K562 (cell line): ENCODE data around the gene NEURL2. TPM values are rescaled to one million over a fixed set of nuclear protein-coding genes. Genes with fewer than 3 reads are reported as not detected.
A peak's percentile ranks its signal among the peaks of the same experiment; 100 is the strongest.

Experiments
- ATAC-seq: fragments of 200-7000 bp; cut with Tn5 transposase; 3 replicates; pipeline ENCODE4 v1.9.1; 2020; ENCODE audit warnings: moderate library complexity
- BruUV-seq: library from RNA; stranded (reverse); fragments of 400-500 nt; replicated peaks from 2 replicates; lab custom pipeline; 2021; lab: Mats Ljungman, UMichigan
- CTCF ChIA-PET: fragments of 300-600 bp; formaldehyde crosslinking; extraction: SDS; loops from one replicate; lab custom pipeline; 2021; ENCODE audit warnings: low intra/inter-chr PET ratio; lab: Yijun Ruan, JAX
- POLR2A ChIA-PET: fragments of 300-600, 350-650 bp; sonication (Branson Sonifier 250); formaldehyde crosslinking; extraction: SDS; loops from one replicate; lab custom pipeline; 2021; ENCODE audit warnings: antibody characterized with exemption, inconsistent platforms; lab: Yijun Ruan, JAX
- DNase-seq, 4 experiments: peaks; one replicate each; pipeline versions ENCODE4 v3.0.0 to v3.0.0-alpha.2; 2011 to 2018; ENCODE audit warnings: low spot score in 3 of 4, mixed read lengths in 3 of 4; ENCODE audit errors: extremely low read depth in 1 of 4
- FAIRE-seq: peaks from 2 replicates; lab custom pipeline; 2011; peaks lifted over from hg19 to GRCh38; lab: Jason Lieb, UNC
- H2AFZ ChIP-seq: 2 replicates; pipeline ENCODE4 v1.6.0; 2011; ENCODE audit warnings: low read depth, low read length, control low read depth, inconsistent platforms
- H3K27ac ChIP-seq: fragments of 200-600 bp; 3 replicates; pipeline ENCODE4 v1.8.0; 2011; ENCODE audit warnings: low read depth, mild to moderate bottlenecking, control low read depth, inconsistent platforms, low read length, moderate library complexity, mixed read lengths; ENCODE audit errors: extremely low read depth
- H3K27me3 ChIP-seq, 2 experiments: fragments of 300-600 bp in 1 of 2; 2 replicates in 1 of 2; 3 replicates in 1 of 2; pipeline versions ENCODE4 v1.6.0 to v1.8.0; 2011; ENCODE audit warnings: inconsistent platforms in 2 of 2, low read length in 2 of 2, mild to moderate bottlenecking in 1 of 2, mixed read lengths in 1 of 2, moderate library complexity in 1 of 2; ENCODE audit not compliant: control insufficient read depth in 2 of 2, insufficient read depth in 2 of 2
- H3K36me3 ChIP-seq: fragments of 300-600 bp; 3 replicates; pipeline ENCODE4 v1.8.0; 2011; ENCODE audit warnings: mild to moderate bottlenecking, low read length, inconsistent platforms; ENCODE audit not compliant: control insufficient read depth, insufficient read depth
- H3K4me1 ChIP-seq, 2 experiments: fragments of 200-600 bp in 1 of 2; replicated peaks in 1 of 2; 2 replicates in 1 of 2; 3 replicates in 1 of 2; pipeline versions ENCODE4 v1.5.1 to v1.8.0; 2011; ENCODE audit warnings: inconsistent platforms in 2 of 2, low read length in 2 of 2, mild to moderate bottlenecking in 1 of 2, mixed read lengths in 1 of 2, moderate library complexity in 1 of 2; ENCODE audit not compliant: control insufficient read depth in 2 of 2, insufficient read depth in 2 of 2
- H3K4me2 ChIP-seq: 2 replicates; pipeline ENCODE4 v1.6.1; 2011; ENCODE audit warnings: low read length, control low read depth, inconsistent platforms, mixed read lengths; ENCODE audit not compliant: insufficient read depth
- H3K4me3 ChIP-seq: fragments of 200-600 bp; sonication (generic), shearing (Covaris generic); 2 replicates; pipeline ENCODE4 v1.5.1; 2016; ENCODE audit warnings: control low read depth, inconsistent platforms
- H3K79me2 ChIP-seq: fragments of 200-600 bp; 3 replicates; pipeline ENCODE4 v1.8.0; 2011; ENCODE audit warnings: low read length, inconsistent platforms; ENCODE audit not compliant: control insufficient read depth, insufficient read depth
- H3K9ac ChIP-seq, 2 experiments: 2 replicates each; pipeline versions ENCODE4 v1.6.0 to v1.6.1; 2011; ENCODE audit warnings: low read depth in 2 of 2, low read length in 2 of 2, control low read depth in 1 of 2, inconsistent platforms in 1 of 2, mild to moderate bottlenecking in 1 of 2, mixed read lengths in 1 of 2; ENCODE audit not compliant: insufficient read depth in 1 of 2
- H3K9me1 ChIP-seq: one replicate; pipeline ENCODE4 v1.6.0; 2011; ENCODE audit warnings: inconsistent platforms, mild to moderate bottlenecking, low read length, moderate library complexity; ENCODE audit not compliant: control insufficient read depth, insufficient read depth
- H3K9me3 ChIP-seq: replicated peaks from 2 replicates; pipeline ENCODE4 v1.5.1; 2011; ENCODE audit warnings: low read depth, low read length, inconsistent platforms; ENCODE audit not compliant: control insufficient read depth, insufficient read depth
- H4K20me1 ChIP-seq: replicated peaks from 2 replicates; pipeline ENCODE4 v1.6.1; 2011; ENCODE audit warnings: low read length, inconsistent platforms, mixed read lengths; ENCODE audit not compliant: control insufficient read depth, insufficient read depth
- CBFA2T2 ChIP-seq: fragments of 450-650 bp; conservative IDR thresholded peaks from 2 replicates; pipeline ENCODE4 v1.6.1; 2017; ENCODE audit warnings: mild to moderate bottlenecking
- E2F3 ChIP-seq: fragments of 250-450 bp; sonication (Bioruptor Pico); IDR thresholded peaks from 2 replicates; pipeline ENCODE4 v1.4.0; 2020; ENCODE audit warnings: mild to moderate bottlenecking
- HCFC1 ChIP-seq: IDR thresholded peaks from 2 replicates; pipeline ENCODE4 v1.6.1; 2012; ENCODE audit warnings: low read depth, low read length, improper control_type of control experiment
- KDM4B ChIP-seq, 2 experiments: fragments of 450-650 bp in 1 of 2; sonication (generic) in 1 of 2; IDR thresholded peaks; 2 replicates each; pipeline ENCODE4 v1.6.1; 2016 to 2017; ENCODE audit warnings: borderline replicate concordance in 2 of 2, antibody characterized with exemption in 1 of 2, low read depth in 1 of 2, mild to moderate bottlenecking in 1 of 2
- MED1 ChIP-seq: sonication (generic); formaldehyde crosslinking; IDR thresholded peaks from 2 replicates; pipeline ENCODE4 v1.8.1; 2023; ENCODE audit warnings: missing genetic modification reagents, borderline replicate concordance
- NR2F6 ChIP-seq: fragments of 450-650 bp; formaldehyde crosslinking; IDR thresholded peaks from 2 replicates; pipeline ENCODE4 v1.4.0; 2020; ENCODE audit warnings: mild to moderate bottlenecking
- POLR2AphosphoS2 ChIP-seq: IDR thresholded peaks from 2 replicates; pipeline ENCODE4 v1.6.1; 2012; ENCODE audit warnings: low read length, improper control_type of control experiment
- POLR2G ChIP-seq: fragments of 200-400 bp; formaldehyde crosslinking; IDR thresholded peaks from 2 replicates; pipeline ENCODE4 v1.6.1; 2017; ENCODE audit warnings: low read depth, mild to moderate bottlenecking, antibody characterized with exemption, low read length, moderate library complexity
- RBFOX2 ChIP-seq: fragments of 200-400 bp; formaldehyde crosslinking; IDR thresholded peaks from 2 replicates; pipeline ENCODE4 v1.6.1; 2017; ENCODE audit warnings: low read depth, mild to moderate bottlenecking, low read length, moderate library complexity
- RBM25 ChIP-seq: fragments of 200-400 bp; formaldehyde crosslinking; IDR thresholded peaks from 2 replicates; pipeline ENCODE4 v1.6.1; 2018; ENCODE audit warnings: low read length, low read depth, moderate library complexity; ENCODE audit not compliant: severe bottlenecking
- SMAD1 ChIP-seq: fragments of 150-350 bp; IDR thresholded peaks from 2 replicates; pipeline ENCODE4 v1.6.1; 2014; ENCODE audit warnings: low read length, low read depth; ENCODE audit not compliant: partially characterized antibody
- TCF7L2 ChIP-seq: fragments of 150-350 bp; IDR thresholded peaks from 2 replicates; pipeline ENCODE4 v1.6.1; 2016; ENCODE audit warnings: low read depth, mild to moderate bottlenecking, low read length, moderate library complexity
- ZBTB7A ChIP-seq: IDR thresholded peaks from 2 replicates; pipeline ENCODE4 v1.6.1; 2011; ENCODE audit warnings: low read depth, mild to moderate bottlenecking, low read length, moderate library complexity, borderline replicate concordance; ENCODE audit not compliant: control insufficient read depth
- ZFX ChIP-seq: sonication (generic); formaldehyde crosslinking; IDR thresholded peaks from 2 replicates; pipeline ENCODE4 v1.8.0; 2022; ENCODE audit warnings: mild to moderate bottlenecking, missing genetic modification reagents, moderate library complexity
- ZNF561 ChIP-seq: fragments of 450-650 bp; formaldehyde crosslinking; conservative IDR thresholded peaks from 2 replicates; pipeline ENCODE4 v1.4.0; 2020; ENCODE audit warnings: mild to moderate bottlenecking, moderate library complexity
- ZNF586 ChIP-seq: fragments of 450-650 bp; formaldehyde crosslinking; conservative IDR thresholded peaks from 2 replicates; pipeline ENCODE4 v1.4.0; 2020; ENCODE audit warnings: mild to moderate bottlenecking, moderate library complexity
- ZNF699 ChIP-seq: fragments of 250-450 bp; sonication (Bioruptor Pico); IDR thresholded peaks from 2 replicates; pipeline ENCODE4 v1.8.0; 2021; ENCODE audit warnings: mild to moderate bottlenecking, moderate library complexity; ENCODE audit not compliant: insufficient replicate concordance
- ZNF75A ChIP-seq: fragments of 450-650 bp; formaldehyde crosslinking; IDR thresholded peaks from 2 replicates; pipeline ENCODE4 v1.4.0; 2020; ENCODE audit warnings: mild to moderate bottlenecking
- WGBS: fragments of 100-300 bp; shearing (Covaris generic); methylation state at CpG from one replicate; pipeline ENCODE4 v1.1.6; 2016; ENCODE audit warnings: low coverage, mixed read lengths; ENCODE audit not compliant: insufficient coverage; ENCODE audit errors: missing lambda C conversion rate; 5-methylcytosine and 5-hydroxymethylcytosine counted together
- in situ Hi-C: fragments of 300-500 bp; cut with MboI; formaldehyde crosslinking; loops from 4 replicates; pipeline ENCODE4 v1.15.0; 2018; ENCODE audit warnings: inconsistent platforms, mixed read lengths
- intact Hi-C: fragments of 100-400 bp; cut with micrococcal nuclease; formaldehyde crosslinking; loops from 2 replicates; pipeline ENCODE4 v1.14.2; 2022
- polyA plus RNA-seq, 8 experiments: library from polyadenylated mRNA; depleted of rRNA in 4 of 8; stranded (reverse) in 5 of 8; unstranded in 3 of 8; fragments of >200 nt; fragmentation: Nextera tagmentation in 2 of 8; fragmentation: Illumina TruSeq in 1 of 8; extraction: Ambion mirVana in 2 of 8; extraction: Trizol in 1 of 8; gene quantifications; 2 replicates each; pipeline versions ENCODE4 v1.2.1 to v1.2.3, GENCODE V29; 2011 to 2014; ENCODE audit warnings: inconsistent platforms in 1 of 8, missing spikeins in 1 of 8
- total RNA-seq, 7 experiments: library from RNA; depleted of rRNA in 6 of 7; stranded (reverse); fragments of >200 nt in 6 of 7; fragmentation: Illumina TruSeq in 2 of 7; extraction: Trizol in 2 of 7; gene quantifications; 2 replicates each; pipeline versions ENCODE4 v1.2.1 to v1.2.3, GENCODE V29; 2011 to 2021; ENCODE audit warnings: low replicate concordance in 1 of 7

Gene NEURL2
- total and polyA plus RNA-seq, 9 of the 15 experiments (the other 6 are each of a cell fraction or from before 2014, with no cell fraction given) = 0.22 to 1.9 (median 0.50) TPM; not detected in 1

DNA sequence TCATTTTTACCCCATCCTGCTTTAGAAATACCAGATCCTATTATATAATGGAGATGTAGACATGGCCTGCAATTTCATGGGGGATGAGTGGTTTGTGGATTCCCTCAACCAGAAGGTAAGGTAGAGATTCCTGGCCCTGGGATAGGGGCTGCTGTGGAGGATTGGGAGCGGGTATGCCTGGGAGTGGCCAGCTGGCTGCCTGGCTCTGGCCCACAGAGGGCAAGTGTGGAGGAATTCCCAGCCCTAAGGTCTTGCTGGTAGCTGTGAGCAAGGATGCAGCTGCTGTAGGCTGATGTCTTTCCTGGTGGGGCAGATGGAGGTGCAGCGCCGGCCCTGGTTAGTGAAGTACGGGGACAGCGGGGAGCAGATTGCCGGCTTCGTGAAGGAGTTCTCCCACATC, 6.7 kb upstream of the NEURL2 start:
- Histone ChIP-seq H3K4me3 (no peak overlapping the region), H3K9me1 (no peaks in the 10 kb centered on the region), H3K27me3 (no peaks in the 10 kb centered on the region), H3K79me2 (no peaks in the 10 kb centered on the region), H3K36me3 (peaks cover 55% of the 10 kb centered on the region; the same call in 2 of the 3 replicates), H3K4me2 (no peak overlapping the region), H3K27ac (no peak overlapping the region), H4K20me1 (no peaks in the 10 kb centered on the region), H3K4me1 (peaks cover 0 to 11% of the 10 kb centered on the region in 2 experiments; a peak in 2 of 5 replicates), H3K9ac (peak overlapping the region in 1 of 2 experiments; percentile 38; a peak in 2 of 4 replicates), H2AFZ (no peak overlapping the region), H3K9me3 (no peaks in the 10 kb centered on the region)
- FAIRE-seq = no peak
- POLR2A ChIA-PET = interaction anchor here (0.6 to 1.8 kb wide), 3 partner anchors 10 to 604 kb away, joined by 4 to 6 read pairs (median 6); no protein-coding TSS in a partner anchor
- DNase-seq = no peak
- no TSS peak for BruUV-seq
- 94% methylated on average over 7 of the region's 7 CpGs for WGBS
- no peak for ATAC-seq
- intact Hi-C loops = no loop called here
- TF ChIP-seq TCF7L2 = no peak
- 0 out of 2 replicates have a peak, but pooled peaks have one; percentile 24 for TF ChIP-seq POLR2G
- TF ChIP-seq HCFC1 = no peak
- TF ChIP-seq SMAD1 = no peak
- TF ChIP-seq RBFOX2 = peak; percentile 30; the same call in 1 of the 2 replicates
- CTCF ChIA-PET = no interaction called here
- in situ Hi-C loops = no loop called here

DNA sequence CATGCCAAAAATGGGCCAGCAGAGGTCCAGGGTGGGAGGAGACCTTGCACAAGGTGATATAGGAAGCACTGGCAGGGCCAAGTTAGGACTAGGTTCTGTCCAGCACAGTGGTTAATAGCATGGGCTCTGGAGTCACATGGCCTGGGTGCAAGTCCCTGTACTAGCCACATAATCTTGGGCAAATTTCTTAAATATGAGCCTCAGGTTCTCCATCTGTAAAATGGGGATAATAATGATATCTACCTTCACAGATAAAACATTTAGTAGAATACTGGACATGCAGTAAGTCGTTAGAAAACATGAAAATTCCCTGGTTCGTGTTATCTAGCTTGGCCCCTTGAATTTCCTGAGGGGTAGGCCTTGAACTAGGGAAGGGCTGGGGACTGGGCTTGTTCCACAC, 6.3 kb upstream of the NEURL2 start:
- no peak overlapping the region for H3K4me3 ChIP-seq
- ChIA-PET CTCF (no interaction called here), POLR2A (interaction anchor here (0.6 to 1.4 kb wide), 4 partner anchors 9 to 603 kb away, joined by 3 to 6 read pairs (median 4); partner anchors contain the start of gene PCIF1)
- FAIRE-seq = no peak
- no peaks in the 10 kb centered on the region for H3K27me3 ChIP-seq
- 60% methylated on average over 2 of the region's 2 CpGs for WGBS
- intact Hi-C loops (no loop called here), in situ Hi-C loops (no loop called here)
- H3K9me1 ChIP-seq = no peaks in the 10 kb centered on the region
- H3K79me2 ChIP-seq = no peaks in the 10 kb centered on the region
- H4K20me1 ChIP-seq = no peaks in the 10 kb centered on the region
- no peak for DNase-seq
- H3K4me1 ChIP-seq = peaks cover 1 to 12% of the 10 kb centered on the region in 2 experiments; a peak in 4 of 5 replicates
- no peak overlapping the region for H2AFZ ChIP-seq
- H3K27ac ChIP-seq = no peak overlapping the region
- no peaks in the 10 kb centered on the region for H3K9me3 ChIP-seq
- H3K36me3 ChIP-seq = peaks cover 59% of the 10 kb centered on the region; the same call in 2 of the 3 replicates
- H3K4me2 ChIP-seq = no peak overlapping the region
- BruUV-seq = no TSS peak
- no peak for ATAC-seq
- no peak overlapping the region; a peak in 1 of 4 replicates for H3K9ac ChIP-seq
- TF ChIP-seq CBFA2T2 (no peak), ZBTB7A (no peak), RBM25 (peak; percentile 74), NR2F6 (no peak), ZNF699 (CRISPR knock-in tag) (no peak), POLR2AphosphoS2 (0 out of 2 replicates have a peak, but pooled peaks have one; percentile 32), ZFX (no peak), ZNF586 (CRISPR knock-in tag) (no peak), ZNF75A (CRISPR knock-in tag) (no peak), ZNF561 (CRISPR knock-in tag) (no peak), E2F3 (no peak), KDM4B (IDR thresholded peaks at IDR 0.05; ENCODE audit: borderline replicate concordance in 2 of 2, low read depth in 1 of 2) (no peak), MED1 (CRISPR knock-in tag) (no peak)
